ENCODE results near the gene RAB28. TPM values are rescaled to one million over a fixed set of nuclear protein-coding genes. Genes with fewer than 3 reads are reported as not detected.

RAB28 gene
- total RNA-seq: 10 to 100 TPM; 16.3 to 17.3 TPM

DNA sequence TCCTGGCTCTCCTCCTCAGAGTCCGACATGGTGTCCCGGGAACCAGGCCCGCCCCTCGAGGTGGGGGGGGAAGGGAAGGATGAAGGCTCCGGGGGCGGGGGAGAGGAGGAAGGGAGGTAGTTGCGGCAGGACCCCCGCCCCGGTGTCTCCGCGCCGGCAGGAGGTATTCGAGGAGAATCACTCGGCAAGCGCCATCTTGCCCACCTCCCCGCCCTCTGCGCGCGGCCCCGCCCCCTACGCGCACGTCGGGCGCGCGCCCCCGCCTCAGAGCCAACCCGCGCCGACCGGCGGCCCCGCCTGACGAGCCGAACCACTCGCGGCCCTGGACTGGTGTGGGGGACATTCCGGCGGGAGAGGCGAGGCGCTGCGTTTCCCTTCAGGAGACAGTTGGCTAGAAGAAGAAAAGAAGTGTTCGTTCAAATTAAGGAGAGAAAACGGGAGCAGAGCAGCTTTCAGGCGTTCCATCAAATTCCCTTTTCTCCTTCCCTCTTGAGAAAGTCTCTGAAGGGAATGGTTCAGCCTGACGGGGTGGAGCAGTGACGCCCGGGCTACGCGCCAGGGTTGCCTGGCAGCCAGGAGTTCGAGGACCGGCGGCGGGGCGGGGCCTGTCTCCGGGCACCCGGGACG is at the start of gene RAB28:
RAB28 (minus strand) TSS at position 219 of the 627 bp plus-strand sequence.
- POLR2A ChIA-PET: interaction anchor here (0.6 kb wide), 1 partner anchor 11 kb away, joined by 3 read pairs; no protein-coding TSS in a partner anchor
- CTCF ChIA-PET: no interaction called here

DNA sequence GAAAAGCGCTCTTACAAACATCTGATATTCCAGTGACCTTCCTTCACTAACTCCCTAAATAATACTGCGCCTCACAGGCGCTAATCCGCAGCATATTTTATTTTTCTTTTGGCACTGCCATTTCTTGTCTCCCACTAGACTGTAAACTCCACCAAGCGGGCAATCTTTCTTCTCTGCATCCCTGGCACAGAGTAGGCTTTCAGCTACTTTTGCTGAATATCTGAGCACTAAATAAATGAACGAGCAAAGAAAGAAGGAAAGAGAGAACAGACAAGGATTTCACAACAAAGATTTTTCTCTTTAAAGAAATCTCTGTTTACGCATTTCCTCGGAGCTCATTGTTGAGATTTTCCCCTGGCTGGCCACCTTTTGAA is 47.5 kb upstream of the RAB28 start:
- ChIA-PET POLR2A (no interaction called here), CTCF (no interaction called here)

DNA sequence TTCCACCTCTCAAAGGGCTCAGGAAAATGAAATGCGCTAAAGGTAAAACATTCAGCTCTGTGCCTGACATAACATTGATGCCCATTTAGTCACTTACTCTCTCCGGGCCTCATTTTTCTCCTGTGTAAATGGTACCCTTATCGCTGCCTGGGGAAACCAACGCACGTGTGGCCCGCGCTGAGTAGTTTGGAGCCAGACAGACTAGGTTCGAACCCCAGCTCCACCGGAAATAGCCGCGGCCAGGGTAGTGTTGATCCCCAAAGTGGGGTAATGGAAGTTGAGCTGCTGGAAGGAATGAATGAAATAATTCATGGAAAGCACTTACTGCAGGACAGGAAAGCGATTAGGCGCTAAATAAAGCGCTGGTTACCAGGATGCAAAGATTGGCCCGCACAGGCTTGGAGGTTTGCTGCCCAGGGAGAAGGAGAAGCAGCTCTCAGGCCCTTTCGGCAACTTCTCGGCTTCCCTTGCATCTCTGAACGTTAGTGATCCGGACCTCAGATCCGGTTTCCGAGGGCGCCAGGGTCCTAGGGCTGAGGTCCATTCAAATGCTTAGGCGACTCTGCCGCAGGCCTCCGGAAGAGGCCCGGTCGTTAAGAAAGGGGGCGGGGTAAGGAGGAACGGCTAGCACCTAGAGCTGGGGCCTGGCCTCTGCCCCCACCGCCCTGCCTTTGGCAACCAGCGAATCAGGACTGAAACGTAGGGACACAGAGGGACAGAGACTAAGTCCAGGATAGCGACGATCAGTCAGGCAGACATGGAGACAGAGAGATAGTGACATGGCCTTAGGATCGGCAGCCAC is 46.9 kb upstream of the RAB28 start:
- ChIA-PET CTCF (interaction anchor here (1.2 kb wide), 1 partner anchor 17 kb away, joined by 4 read pairs; no protein-coding TSS in a partner anchor), POLR2A (no interaction called here)

DNA sequence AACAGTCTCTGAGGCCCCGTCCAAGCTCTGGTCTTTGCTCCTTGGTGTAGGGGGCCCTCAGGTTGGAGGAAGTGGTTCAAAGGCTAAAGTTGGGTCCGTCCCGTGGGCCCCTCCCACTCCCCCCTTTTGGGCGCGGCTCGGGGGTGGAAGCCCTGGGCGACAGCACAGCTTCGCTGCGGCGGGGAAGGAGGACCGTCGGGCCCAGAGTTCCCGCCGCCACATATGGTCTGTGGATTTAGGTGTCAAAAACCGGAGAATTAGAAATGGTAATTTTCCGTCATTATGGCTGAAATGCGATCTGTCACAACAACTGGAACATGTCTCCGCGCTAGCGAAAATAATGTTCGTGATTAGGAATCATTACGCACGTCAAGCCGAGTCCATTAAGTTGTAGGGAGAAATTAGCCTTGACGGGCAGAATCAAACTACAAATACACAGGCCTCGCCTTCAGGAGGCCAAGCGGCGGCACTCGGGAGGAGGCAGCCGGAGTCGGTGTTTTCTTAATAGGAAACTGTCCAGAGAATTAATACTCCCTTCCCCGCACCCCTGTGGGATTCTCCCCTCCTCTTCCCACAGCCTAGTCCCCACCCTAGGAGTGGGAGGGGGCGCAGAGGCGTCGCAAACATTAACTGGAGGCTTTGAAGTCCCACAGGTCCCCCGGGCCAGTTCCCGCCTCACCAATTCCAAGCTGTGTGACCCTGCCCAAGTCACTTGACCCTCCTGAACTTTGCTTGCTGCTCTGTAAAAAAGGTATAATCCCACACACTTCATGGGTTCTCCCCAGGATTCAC is 45.2 kb upstream of the RAB28 start:
- ChIA-PET CTCF (no interaction called here), POLR2A (no interaction called here)

DNA sequence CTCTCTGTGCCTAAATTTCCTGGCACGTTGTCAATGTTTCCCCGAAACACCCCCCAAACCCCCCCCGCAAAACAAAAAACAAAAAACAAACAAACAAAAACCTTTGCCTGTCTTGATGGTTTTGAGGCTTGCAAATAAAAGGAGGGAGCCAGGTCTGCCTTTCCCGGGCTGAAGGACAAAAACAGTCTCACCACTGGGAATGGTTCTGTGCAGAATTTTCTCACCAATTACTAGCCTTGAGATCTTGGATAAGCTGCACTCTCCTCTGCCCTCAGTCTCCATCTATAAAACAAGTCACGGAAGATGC is 44.6 kb upstream of the RAB28 start:
- POLR2A ChIA-PET: no interaction called here
- CTCF ChIA-PET: no interaction called here

DNA sequence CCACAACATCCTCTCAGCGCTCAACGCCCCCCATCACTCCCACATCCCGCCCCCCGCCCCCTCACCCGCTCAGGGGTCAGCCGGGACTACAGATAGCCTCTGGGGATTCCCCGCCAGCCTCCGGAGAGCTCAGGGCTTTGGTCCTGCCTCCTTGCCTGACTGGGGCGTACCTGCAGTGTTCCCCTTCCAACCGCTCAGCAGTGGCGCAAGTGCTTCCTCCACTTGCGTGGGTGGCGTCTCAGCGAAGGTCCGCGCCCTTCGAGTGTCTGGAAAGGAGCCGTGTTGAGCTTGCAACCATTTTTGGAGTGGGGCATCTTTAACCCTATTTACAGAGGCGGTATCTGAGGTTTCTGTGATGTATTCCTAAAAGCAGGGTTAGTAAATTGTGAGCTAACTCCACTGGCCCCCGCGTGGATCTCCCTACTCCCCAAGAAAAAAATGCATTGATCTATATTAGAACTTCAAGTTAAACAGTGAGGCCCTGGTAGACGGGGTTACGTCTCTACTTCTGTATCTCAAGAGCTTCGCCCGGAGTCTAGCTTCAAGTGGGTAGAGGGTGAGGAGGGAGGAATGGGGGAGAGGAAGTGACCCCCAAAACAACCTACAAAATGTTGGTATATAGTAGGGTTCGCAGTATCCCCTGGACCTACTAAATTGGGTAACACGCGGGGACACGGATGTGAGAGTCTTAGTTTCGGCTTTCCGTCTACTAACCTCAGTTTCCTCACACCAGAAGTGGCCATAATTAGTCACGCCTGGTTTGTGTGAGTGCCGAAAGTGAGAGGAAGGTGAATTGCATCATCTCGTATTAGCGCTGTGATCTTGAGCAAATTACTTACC is 44.1 kb upstream of the RAB28 start:
- POLR2A ChIA-PET: no interaction called here

DNA sequence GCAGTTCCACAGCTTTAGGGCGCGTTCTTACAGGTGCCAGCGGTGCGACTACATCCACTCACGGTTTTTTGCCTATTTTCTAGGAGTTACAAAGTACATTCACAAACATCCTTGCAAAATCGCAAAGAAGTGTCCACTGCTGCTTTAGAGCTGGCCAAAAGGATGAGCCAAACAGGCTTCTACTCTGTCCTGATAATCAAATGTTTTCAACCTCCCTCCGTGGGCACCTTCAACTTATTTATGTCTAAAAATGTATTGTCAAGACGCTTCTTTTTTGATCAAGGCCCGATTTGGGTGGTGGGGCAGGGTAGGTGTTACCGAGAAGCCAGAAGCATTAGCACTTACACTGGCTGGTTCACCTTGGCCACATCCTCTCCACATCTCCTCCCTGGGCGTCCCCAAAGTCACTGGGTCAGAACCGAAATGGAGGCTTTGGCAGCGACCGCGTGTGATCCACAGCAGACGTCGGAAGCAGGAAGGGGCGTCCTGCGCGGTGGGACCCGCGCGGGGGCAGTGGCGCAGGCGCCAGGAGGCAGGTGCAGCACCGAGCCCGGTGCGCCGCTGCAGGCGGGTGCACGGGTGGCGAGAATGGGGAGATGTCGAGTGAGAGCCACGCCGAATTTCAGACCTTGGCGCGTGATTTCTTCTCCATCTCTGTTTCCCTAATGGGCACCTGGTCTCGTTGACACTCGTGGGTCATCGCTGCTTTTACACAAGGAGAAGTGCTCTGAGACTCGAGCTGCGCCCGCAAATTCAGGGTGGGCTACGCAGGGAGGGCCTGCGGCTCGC is 43.2 kb upstream of the RAB28 start:
- CTCF ChIA-PET: interaction anchor here (0.8 to 1.6 kb wide), 2 partner anchors 14 to 21 kb away, joined by 3 to 4 read pairs; no protein-coding TSS in a partner anchor

More for the DNA sequence above, 44.1 kb upstream of the RAB28 start:
- CTCF ChIA-PET: interaction anchor here (0.8 kb wide), 1 partner anchor 13 kb away, joined by 3 read pairs; no protein-coding TSS in a partner anchor

DNA sequence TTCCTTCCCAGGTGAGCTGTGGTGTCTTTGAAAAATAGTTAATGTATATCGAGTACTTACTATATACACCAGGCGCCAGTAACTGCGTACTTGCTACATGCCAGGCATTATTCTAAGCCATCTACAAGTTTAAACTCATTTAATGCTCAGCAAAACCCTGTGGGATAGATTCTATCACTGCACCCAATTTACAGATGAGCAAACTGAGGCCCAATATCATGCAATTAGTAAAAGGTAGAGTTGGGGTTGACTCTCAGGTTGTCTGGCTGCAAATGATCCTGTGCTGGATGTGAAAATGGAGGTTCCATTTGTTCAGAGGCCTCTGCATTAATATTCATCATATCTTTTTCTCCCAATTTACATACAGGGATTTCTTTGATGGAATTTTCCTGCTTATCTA is 42.5 kb upstream of the RAB28 start:
- POLR2A ChIA-PET: interaction anchor here (1.1 kb wide), 1 partner anchor 21 kb away, joined by 4 read pairs; no protein-coding TSS in a partner anchor
- CTCF ChIA-PET: interaction anchor here (1.6 kb wide), 1 partner anchor 22 kb away, joined by 4 read pairs; no protein-coding TSS in a partner anchor

More for the DNA sequence above, 43.2 kb upstream of the RAB28 start:
- POLR2A ChIA-PET: no interaction called here

DNA sequence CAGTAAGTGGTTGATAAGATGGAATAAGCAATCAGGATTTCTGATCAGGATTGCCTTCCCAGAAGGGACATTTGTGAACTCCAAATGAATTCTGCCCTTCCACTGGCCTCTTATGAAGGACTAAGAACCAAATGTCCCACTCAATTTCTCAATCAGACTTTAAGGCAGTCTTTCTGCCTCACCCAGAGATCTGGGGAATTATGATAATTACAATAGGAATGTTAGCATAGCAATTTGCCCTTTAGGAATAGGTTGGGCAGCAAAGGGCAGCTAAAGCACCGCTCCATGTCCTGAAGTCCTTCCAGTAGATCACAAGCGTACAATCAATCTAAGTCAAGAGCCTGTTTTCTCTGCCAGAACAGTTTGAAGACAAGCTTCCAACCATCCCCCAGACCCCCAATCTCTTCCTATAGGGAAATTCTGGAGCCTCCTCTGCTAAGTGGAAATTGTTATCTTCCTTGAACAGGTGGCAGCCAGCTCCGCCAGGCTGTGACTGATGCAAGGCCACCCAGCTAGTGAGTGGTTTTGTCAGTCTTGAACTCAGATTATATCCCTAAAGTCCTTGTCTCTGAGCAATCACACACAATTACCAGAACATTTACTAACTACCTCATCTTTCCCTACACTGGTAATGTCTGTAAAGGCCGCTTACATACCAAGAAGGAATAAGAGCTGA is 41.6 kb upstream of the RAB28 start:
- ChIA-PET CTCF (interaction anchor here (1.6 kb wide), 1 partner anchor 23 kb away, joined by 4 read pairs; no protein-coding TSS in a partner anchor), POLR2A (interaction anchor here (1.1 kb wide), 1 partner anchor 22 kb away, joined by 4 read pairs; no protein-coding TSS in a partner anchor)

DNA sequence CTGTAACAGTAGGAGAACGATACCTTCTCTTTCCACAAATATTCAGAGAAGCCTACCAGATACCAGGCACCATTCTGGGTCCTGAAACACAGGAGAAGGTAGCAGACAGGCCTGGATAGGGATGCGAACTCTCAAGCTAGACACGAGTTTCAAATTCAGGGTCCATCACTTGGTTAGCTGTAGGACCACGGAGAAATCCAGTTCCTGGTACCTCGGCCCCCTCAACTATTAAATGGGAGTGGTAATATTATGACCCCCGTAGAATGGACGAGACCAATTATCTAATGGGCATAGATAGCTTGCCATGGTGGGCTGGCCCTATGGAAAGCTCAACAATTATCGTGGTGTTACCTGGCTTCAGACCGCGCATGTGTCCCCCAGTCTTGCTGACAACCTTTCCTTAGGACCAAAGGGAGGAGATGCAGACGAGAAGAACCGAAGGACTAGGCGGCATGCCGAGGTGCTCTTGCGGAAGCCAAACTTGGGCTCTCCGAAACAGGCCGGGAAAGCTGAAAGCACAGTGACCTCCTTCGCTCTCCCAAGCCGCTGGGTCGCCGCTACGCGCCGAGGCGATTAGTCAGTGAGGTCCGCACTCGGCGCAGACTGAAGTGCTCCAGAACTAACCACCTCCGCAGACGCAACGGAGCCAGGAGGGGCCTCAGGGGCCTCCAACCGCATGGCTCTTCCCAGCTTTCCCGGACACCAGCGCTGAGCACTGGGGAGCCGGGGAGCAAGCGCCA is 40.5 kb upstream of the RAB28 start:
- POLR2A ChIA-PET: no interaction called here
- CTCF ChIA-PET: interaction anchor here (0.6 kb wide), 1 partner anchor 131 kb away, joined by 4 read pairs; no protein-coding TSS in a partner anchor

DNA sequence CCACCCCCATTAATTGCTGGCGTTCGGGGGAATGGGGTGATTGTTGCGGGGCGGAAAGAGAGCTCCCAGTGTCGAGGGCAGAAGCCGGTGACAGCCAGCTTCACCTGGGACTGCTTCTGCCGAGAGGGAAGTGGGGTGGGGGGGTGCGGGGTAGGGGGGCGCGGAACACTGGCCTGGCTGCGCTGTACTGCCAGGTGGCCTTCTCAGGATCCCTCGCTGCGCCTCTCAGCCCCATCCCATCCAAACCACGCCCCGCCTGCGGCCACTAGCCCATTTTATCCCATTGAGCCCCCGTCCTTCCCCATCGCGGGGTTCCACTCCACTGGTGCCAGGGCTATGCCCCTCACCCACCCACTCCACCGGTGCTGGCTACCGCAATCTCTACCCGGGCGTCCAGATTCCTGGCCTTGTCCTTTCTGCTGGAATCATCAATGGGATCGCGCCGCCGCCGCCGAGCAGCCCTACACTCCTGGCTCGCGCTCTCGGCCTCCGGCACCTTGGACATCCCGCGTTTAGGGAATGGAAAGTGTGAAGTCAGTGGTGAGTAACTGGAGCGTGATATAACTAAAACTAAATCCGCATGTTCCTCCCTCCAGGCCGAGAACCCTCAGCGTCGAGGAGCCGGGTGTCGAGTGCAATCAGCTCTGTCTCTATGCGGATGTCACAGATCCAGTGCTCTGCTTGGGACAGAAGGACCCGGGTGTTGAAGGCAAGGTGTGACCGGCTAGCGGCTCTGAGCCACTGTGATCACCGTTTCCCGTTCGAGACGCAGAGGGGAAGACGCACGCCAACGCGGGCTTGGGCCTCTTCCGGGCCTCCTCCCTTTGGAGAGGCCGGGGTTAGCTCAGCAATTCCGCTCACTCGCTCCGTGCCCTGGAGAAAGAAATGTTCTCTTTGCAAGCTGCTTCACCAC is 39.7 kb upstream of the RAB28 start:
- ChIA-PET CTCF (interaction anchor here (0.6 kb wide), 1 partner anchor 130 kb away, joined by 4 read pairs; no protein-coding TSS in a partner anchor), POLR2A (no interaction called here)

DNA sequence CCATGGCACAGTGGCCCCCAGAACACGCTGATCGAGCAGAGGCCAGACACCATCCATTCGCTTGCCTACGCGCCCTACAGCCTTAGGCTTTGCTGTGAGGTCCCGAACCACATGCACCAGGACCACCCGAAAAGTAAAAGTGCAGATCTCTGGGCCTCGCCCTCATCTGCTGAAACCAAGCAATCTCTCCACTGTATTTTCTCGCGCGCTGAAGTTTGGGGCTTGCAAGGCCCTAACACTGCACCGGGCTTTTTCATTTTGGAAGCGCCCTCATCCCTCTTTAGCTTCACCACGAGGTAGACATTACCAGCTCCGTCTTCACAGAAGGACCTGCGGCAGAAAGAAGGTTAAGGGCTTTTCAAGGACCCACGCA is 39.0 kb upstream of the RAB28 start:
- ChIA-PET POLR2A (no interaction called here), CTCF (no interaction called here)

DNA sequence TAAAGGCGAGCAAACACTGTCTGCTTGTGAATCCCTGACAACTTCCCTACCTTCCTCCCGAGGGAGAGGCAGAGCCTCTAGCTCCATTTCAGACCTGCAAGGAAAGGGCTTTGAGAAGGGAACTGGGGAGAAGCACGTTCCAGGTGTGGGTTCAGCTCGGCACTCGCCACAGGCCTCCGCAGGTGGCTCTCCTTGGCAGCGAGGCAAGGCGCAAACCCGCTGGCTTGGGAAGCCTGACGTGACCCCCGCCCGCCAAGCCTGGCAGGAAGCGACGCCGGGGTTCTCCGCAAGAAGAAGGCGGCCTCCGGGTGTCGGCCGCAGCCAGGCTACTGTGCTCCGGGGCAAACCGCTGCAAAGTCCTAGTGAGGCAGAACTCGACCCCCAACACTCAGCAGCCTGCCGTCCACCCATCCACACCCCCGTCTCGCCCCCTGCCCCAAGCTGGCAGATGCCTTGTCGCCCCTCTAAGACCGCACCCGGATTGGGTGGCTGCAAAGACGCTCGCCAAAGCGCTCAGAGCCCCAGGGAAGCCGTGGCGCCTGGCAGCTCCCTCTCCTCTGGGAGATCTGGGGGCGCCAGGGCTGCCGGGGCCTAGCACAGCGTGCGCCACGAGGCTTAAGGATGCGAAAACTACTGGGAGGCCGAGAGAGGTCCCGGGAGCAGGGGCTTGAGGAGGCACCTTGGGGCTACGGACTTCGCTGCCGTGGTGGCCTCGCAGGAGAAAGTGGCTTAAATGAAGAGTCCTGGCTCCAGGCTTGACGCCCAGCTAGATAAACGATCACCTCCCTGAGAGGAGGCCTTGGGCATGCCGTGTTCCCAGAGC is 38.4 kb upstream of the RAB28 start:
- ChIA-PET CTCF (interaction anchor here (1.0 kb wide), 1 partner anchor 19 kb away, joined by 3 read pairs; no protein-coding TSS in a partner anchor), POLR2A (no interaction called here)

DNA sequence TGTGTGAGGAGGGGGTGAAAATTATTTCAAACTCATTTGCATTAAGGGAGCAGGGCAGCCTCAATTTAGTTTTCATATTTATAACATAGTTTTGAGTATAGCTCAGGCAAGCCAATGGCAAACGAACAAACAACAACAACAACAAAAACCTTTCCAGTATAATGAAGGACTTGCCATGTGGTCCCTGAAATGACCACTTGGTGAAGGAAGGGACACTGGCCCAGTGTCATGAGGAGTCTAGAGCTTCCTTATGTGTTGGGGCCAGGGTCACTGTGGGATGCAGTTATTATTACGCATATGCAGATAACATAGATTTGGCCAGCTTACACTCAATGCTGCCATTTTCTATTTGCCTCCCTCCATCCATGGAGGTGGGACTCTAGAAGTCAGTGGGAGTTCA is 36.9 kb upstream of the RAB28 start:
- POLR2A ChIA-PET: no interaction called here
- CTCF ChIA-PET: interaction anchor here (1.0 to 1.4 kb wide), 2 partner anchors 13 to 20 kb away, joined by 3 read pairs; no protein-coding TSS in a partner anchor

DNA sequence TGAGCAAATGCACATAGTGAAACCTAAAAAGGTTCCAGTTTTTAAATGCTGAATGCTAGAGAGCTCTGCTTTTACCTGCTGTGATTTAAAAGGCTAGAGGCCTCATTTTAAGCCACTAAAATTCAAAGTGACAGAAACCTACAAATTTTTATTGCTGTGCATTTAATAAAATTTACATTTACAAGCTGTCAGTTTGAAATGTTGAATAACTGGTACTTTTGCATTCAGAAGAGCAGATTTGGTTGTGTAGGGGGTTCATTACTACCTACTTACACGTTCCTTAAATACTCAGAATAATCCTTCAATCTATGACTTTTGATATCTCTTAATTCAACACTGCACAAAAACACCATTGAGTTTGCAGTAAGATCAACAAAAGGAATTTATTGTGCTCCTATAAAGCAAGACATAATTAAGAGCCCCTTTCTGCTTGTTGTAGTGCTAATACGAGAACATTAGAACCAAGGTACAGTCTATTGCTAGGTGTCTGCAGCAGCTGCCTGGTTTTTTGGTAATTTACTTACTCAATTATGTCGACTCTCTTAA is 32.2 kb upstream of the RAB28 start:
- CTCF ChIA-PET: no interaction called here
- POLR2A ChIA-PET: no interaction called here
